ENCODE data around the gene RBBP8. TPM values are rescaled to one million over a fixed set of nuclear protein-coding genes. Genes with fewer than 3 reads are reported as not detected.
"Not testable (repeated sequence)": the region's sequence is repeated elsewhere in the genome, so short reads cannot be mapped to it uniquely, and the experiment has no call there.

Gene RBBP8
- total RNA-seq, 3 donors from 2014 or later, result 18.5 to 21.4 (median 20.1) TPM

GRCh38 chr18:22946846-22947245, 13.7 kb downstream of the RBBP8 start:
- no peaks in the 10 kb centered on the region for H3K36me3 ChIP-seq (ENCODE audit: low read depth)
- TF ChIP-seq CTCF (IDR thresholded peaks at IDR 0.05), result no peak
- no peak overlapping the region for H3K4me3 ChIP-seq
- no peaks in the 10 kb centered on the region for H3K4me1 ChIP-seq (ENCODE audit: low read depth)
- DNase-seq, result no peak
- no peaks in the 10 kb centered on the region for H3K9me3 ChIP-seq
- no peak for ATAC-seq
- intact Hi-C loops (cut with DNase I, micrococcal nuclease), result no loop called here

- ATAC-seq, result no peak
- intact Hi-C loops (cut with DNase I, micrococcal nuclease), result no loop called here
- Histone ChIP-seq H3K4me3 (no peak overlapping the region), H3K9me3 (no peaks in the 10 kb centered on the region), H3K36me3 (ENCODE audit: low read depth) (no peaks in the 10 kb centered on the region), H3K4me1 (ENCODE audit: low read depth) (no peaks in the 10 kb centered on the region)
- no peak for DNase-seq
- no peak for TF ChIP-seq CTCF (IDR thresholded peaks at IDR 0.05)
Observed at GRCh38 chr18:22951823-22952222, 18.7 kb downstream of the RBBP8 start.

- TF ChIP-seq CTCF (IDR thresholded peaks at IDR 0.05), result no peak
- ATAC-seq (no peak), DNase-seq (no peak)
- H3K36me3 ChIP-seq (ENCODE audit: low read depth), result no peaks in the 10 kb centered on the region
- no peak overlapping the region for H3K4me3 ChIP-seq
- intact Hi-C loops (cut with DNase I, micrococcal nuclease), result no loop called here
- no peaks in the 10 kb centered on the region for H3K4me1 ChIP-seq (ENCODE audit: low read depth)
- no peaks in the 10 kb centered on the region for H3K9me3 ChIP-seq
Observed at GRCh38 chr18:22952525-22952924, 19.4 kb downstream of the RBBP8 start.

- ATAC-seq; H3K9me3 ChIP-seq; H3K4me3 ChIP-seq; H3K4me1 ChIP-seq (ENCODE audit: low read depth); DNase-seq; intact Hi-C loops (cut with DNase I, micrococcal nuclease); H3K36me3 ChIP-seq (ENCODE audit: low read depth): not testable (repeated sequence)
Observed at GRCh38 chr18:22953982-22954381, 20.9 kb downstream of the RBBP8 start.

GRCh38 chr18:22956226-22956625, 23.1 kb downstream of the RBBP8 start:
- intact Hi-C loops (cut with DNase I, micrococcal nuclease), result no loop called here
- no peak for TF ChIP-seq CTCF (IDR thresholded peaks at IDR 0.05)
- H3K4me1 ChIP-seq (ENCODE audit: low read depth), result no peaks in the 10 kb centered on the region
- H3K4me3 ChIP-seq, result no peak overlapping the region
- no peak for ATAC-seq
- no peak for DNase-seq
- no peaks in the 10 kb centered on the region for H3K9me3 ChIP-seq
- H3K36me3 ChIP-seq (ENCODE audit: low read depth), result no peaks in the 10 kb centered on the region

GRCh38 chr18:22961156-22961555, 28.0 kb downstream of the RBBP8 start:
- intact Hi-C loops (cut with DNase I, micrococcal nuclease), result no loop called here
- Histone ChIP-seq H3K4me1 (ENCODE audit: low read depth) (no peaks in the 10 kb centered on the region), H3K36me3 (ENCODE audit: low read depth) (no peaks in the 10 kb centered on the region), H3K4me3 (no peak overlapping the region), H3K9me3 (no peaks in the 10 kb centered on the region)
- ATAC-seq, result no peak
- no peak for TF ChIP-seq CTCF (IDR thresholded peaks at IDR 0.05)
- no peak for DNase-seq

All from mucosa of descending colon (tissue), 3 donors.